H9 (cell line): ENCODE data around the gene LMBR1. TPM values are rescaled to one million over a fixed set of nuclear protein-coding genes. Genes with fewer than 3 reads are reported as not detected.
"Not testable (repeated sequence)": the region's sequence is repeated elsewhere in the genome, so short reads cannot be mapped to it uniquely, and the experiment has no call there.

Source experiments
- DNase-seq: peaks from one replicate; pipeline ENCODE4 v3.0.0-alpha.2; 2017
- H2AFZ ChIP-seq: one replicate; pipeline ENCODE4 v1.6.1; 2013; ENCODE audit warnings: mild to moderate bottlenecking, low read length, control low read depth, moderate library complexity
- H2AK5ac ChIP-seq: 2 replicates; pipeline ENCODE4 v1.6.1; 2013; ENCODE audit warnings: low read length, control low read depth, mixed read lengths; ENCODE audit not compliant: insufficient read length
- H2BK120ac ChIP-seq: one replicate; pipeline ENCODE4 v1.6.1; 2013; ENCODE audit warnings: low read depth, mild to moderate bottlenecking, low read length, control low read depth, inconsistent platforms; ENCODE audit not compliant: poor library complexity, severe bottlenecking
- H2BK12ac ChIP-seq: 2 replicates; pipeline ENCODE4 v1.6.1; 2013; ENCODE audit warnings: low read length, control low read depth, mixed read lengths, low read depth; ENCODE audit not compliant: insufficient read length
- H2BK15ac ChIP-seq: 2 replicates; pipeline ENCODE4 v1.6.1; 2013; ENCODE audit warnings: low read depth, low read length, control low read depth
- H2BK20ac ChIP-seq: one replicate; pipeline ENCODE4 v1.6.1; 2013; ENCODE audit warnings: low read depth, mild to moderate bottlenecking, low read length, control low read depth, inconsistent platforms; ENCODE audit not compliant: poor library complexity, severe bottlenecking
- H2BK5ac ChIP-seq: 2 replicates; pipeline ENCODE4 v1.6.1; 2013; ENCODE audit warnings: low read length, control low read depth, mixed read lengths; ENCODE audit not compliant: insufficient read length
- H3K14ac ChIP-seq: 2 replicates; pipeline ENCODE4 v1.6.1; 2013; ENCODE audit warnings: low read length, control low read depth; ENCODE audit not compliant: insufficient read depth
- H3K18ac ChIP-seq: 2 replicates; pipeline ENCODE4 v1.6.1; 2013; ENCODE audit warnings: low read depth, mild to moderate bottlenecking, mixed read lengths, low read length, control low read depth; ENCODE audit not compliant: insufficient read length
- H3K23ac ChIP-seq: 2 replicates; pipeline ENCODE4 v1.6.1; 2013; ENCODE audit warnings: low read length, control low read depth, mixed read lengths, low read depth; ENCODE audit not compliant: insufficient read length
- H3K23me2 ChIP-seq: 2 replicates; pipeline ENCODE4 v1.6.1; 2013; ENCODE audit warnings: low read depth, mild to moderate bottlenecking, mixed read lengths, low read length, control low read depth; ENCODE audit not compliant: insufficient read length, poor library complexity, severe bottlenecking
- H3K27ac ChIP-seq: 2 replicates; pipeline ENCODE4 v1.5.1; 2013; ENCODE audit warnings: low read length, control low read depth, mixed read lengths, low read depth; ENCODE audit not compliant: insufficient read length
- H3K27me3 ChIP-seq: 2 replicates; pipeline ENCODE4 v1.6.1; 2013; ENCODE audit warnings: low read length, control low read depth, inconsistent platforms; ENCODE audit not compliant: insufficient read depth
- H3K4ac ChIP-seq: 2 replicates; pipeline ENCODE4 v1.6.1; 2013; ENCODE audit warnings: low read depth, mild to moderate bottlenecking, control low read depth, inconsistent platforms, low read length, moderate library complexity
- H3K4me1 ChIP-seq: 2 replicates; pipeline ENCODE4 v1.6.1; 2013; ENCODE audit warnings: low read length, control low read depth, inconsistent platforms; ENCODE audit not compliant: insufficient read depth
- H3K4me2 ChIP-seq: 2 replicates; pipeline ENCODE4 v1.6.1; 2013; ENCODE audit warnings: low read length, control low read depth, mixed read lengths; ENCODE audit not compliant: insufficient read length, insufficient read depth
- H3K56ac ChIP-seq: 2 replicates; pipeline ENCODE4 v1.6.1; 2013; ENCODE audit warnings: low read depth, mild to moderate bottlenecking, mixed read lengths, low read length, control low read depth; ENCODE audit not compliant: insufficient read length
- H3K79me1 ChIP-seq: 2 replicates; pipeline ENCODE4 v1.6.1; 2013; ENCODE audit warnings: low read depth, mild to moderate bottlenecking, moderate library complexity, low read length, control low read depth, inconsistent platforms; ENCODE audit not compliant: insufficient read depth, poor library complexity, severe bottlenecking
- H3K79me2 ChIP-seq: 2 replicates; pipeline ENCODE4 v1.6.1; 2013; ENCODE audit warnings: low read length, control low read depth, inconsistent platforms; ENCODE audit not compliant: insufficient read depth
- H3K9ac ChIP-seq: 2 replicates; pipeline ENCODE4 v1.6.1; 2013; ENCODE audit warnings: low read length, control low read depth, mixed read lengths; ENCODE audit not compliant: insufficient read length; ENCODE audit errors: extremely low read depth
- H3K9me3 ChIP-seq: one replicate; pipeline ENCODE4 v1.6.1; 2013; ENCODE audit warnings: low read depth, low read length, inconsistent platforms; ENCODE audit not compliant: control insufficient read depth
- H3T11ph ChIP-seq: one replicate; pipeline ENCODE4 v1.6.1; 2013; ENCODE audit warnings: mild to moderate bottlenecking, low read length, control low read depth, inconsistent platforms
- H4K20me1 ChIP-seq: one replicate; pipeline ENCODE4 v1.6.1; 2013; ENCODE audit not compliant: control insufficient read depth, insufficient read length, insufficient read depth
- H4K5ac ChIP-seq: 2 replicates; pipeline ENCODE4 v1.6.1; 2013; ENCODE audit warnings: low read depth, mild to moderate bottlenecking, mixed read lengths, low read length, control low read depth; ENCODE audit not compliant: insufficient read length
- H4K8ac ChIP-seq: replicated peaks from 2 replicates; pipeline ENCODE4 v1.6.1; 2013; ENCODE audit warnings: low read length, control low read depth, mixed read lengths, low read depth; ENCODE audit not compliant: insufficient read length
- H4K91ac ChIP-seq: 2 replicates; pipeline ENCODE4 v1.6.1; 2013; ENCODE audit warnings: low read depth, mild to moderate bottlenecking, moderate library complexity, mixed read lengths, low read length, control low read depth; ENCODE audit not compliant: insufficient read length
- H3K27ac Mint-ChIP-seq, 3 experiments: 2 replicates in 2 of 3; 3 replicates in 1 of 3; pipeline ENCODE4 v1.8.0; 2020 to 2021; ENCODE audit warnings: mixed read lengths in 3 of 3, mild to moderate bottlenecking in 1 of 3, moderate library complexity in 1 of 3
- H3K27me3 Mint-ChIP-seq: 2 replicates; pipeline ENCODE4 v1.8.0; 2021; ENCODE audit warnings: low read depth, mild to moderate bottlenecking, moderate library complexity, mixed read lengths
- H3K36me3 Mint-ChIP-seq, 3 experiments: 2 replicates in 2 of 3; 3 replicates in 1 of 3; pipeline ENCODE4 v1.8.0; 2020 to 2021; ENCODE audit warnings: low read depth in 3 of 3, mixed read lengths in 3 of 3; ENCODE audit not compliant: insufficient read depth in 1 of 3
- H3K4me1 Mint-ChIP-seq, 2 experiments: 2 replicates each; pipeline ENCODE4 v1.8.0; 2020; ENCODE audit warnings: mixed read lengths in 2 of 2
- H3K4me3 Mint-ChIP-seq, 2 experiments: 2 replicates in 1 of 2; 3 replicates in 1 of 2; pipeline ENCODE4 v1.8.0; 2020 to 2021; ENCODE audit warnings: mild to moderate bottlenecking in 2 of 2, mixed read lengths in 2 of 2, moderate library complexity in 1 of 2
- H3K9me3 Mint-ChIP-seq, 2 experiments: 2 replicates in 1 of 2; 3 replicates in 1 of 2; pipeline ENCODE4 v1.8.0; 2020; ENCODE audit warnings: mild to moderate bottlenecking in 2 of 2, mixed read lengths in 2 of 2, moderate library complexity in 1 of 2
- CTCF ChIP-seq: fragments of 200-600 bp; sonication (generic); conservative IDR thresholded peaks from 3 replicates; pipeline ENCODE4 v1.8.0; 2021; ENCODE audit warnings: antibody characterized with exemption, mild to moderate bottlenecking
- WGBS: extraction: QIAGEN DNeasy Blood & Tissue Kit; methylation state at CpG from one replicate; pipeline ENCODE4 v1.1.7; 2013; ENCODE audit warnings: missing lambda C conversion rate, low lambda C conversion rate, mixed read lengths; ENCODE audit not compliant: insufficient read length; ENCODE audit errors: extremely low coverage; 5-methylcytosine and 5-hydroxymethylcytosine counted together
- total RNA-seq: library from RNA; stranded (reverse); gene quantifications from 2 replicates; pipeline ENCODE4 v1.2.1, GENCODE V29; 2021

The LMBR1 gene
- total RNA-seq, 1 experiment from 2014 or later: 62.3 TPM

- DNase-seq: no peak
Observed at GRCh38 chr7:156903232-156903909, 10.4 kb upstream of the LMBR1 start.

GRCh38 chr7:156900093-156900492 lies 7.1 kb upstream of the LMBR1 start:
- not testable (repeated sequence) for H3K23ac ChIP-seq, H2BK12ac ChIP-seq, H3K18ac ChIP-seq, H3K4me1 ChIP-seq, H3K4me1 Mint-ChIP-seq, H4K5ac ChIP-seq, H2BK120ac ChIP-seq, H3K9me3 Mint-ChIP-seq, H2BK20ac ChIP-seq, DNase-seq, H3K4ac ChIP-seq, H2BK15ac ChIP-seq, H3K56ac ChIP-seq, H4K91ac ChIP-seq, H3K4me2 ChIP-seq, H3K9ac ChIP-seq, H3K27me3 ChIP-seq, H3K14ac ChIP-seq, H4K8ac ChIP-seq, H3K9me3 ChIP-seq, H3K27ac Mint-ChIP-seq, H3K4me3 Mint-ChIP-seq, H2AFZ ChIP-seq, H3K27ac ChIP-seq, H3T11ph ChIP-seq, H2AK5ac ChIP-seq, H3K79me2 ChIP-seq, H3K79me1 ChIP-seq, H3K36me3 Mint-ChIP-seq, H2BK5ac ChIP-seq, H4K20me1 ChIP-seq, H3K23me2 ChIP-seq
- WGBS: no CpG with 5 or more reads among the region's 9 CpGs
- peaks cover 19% of the 10 kb centered on the region for H3K27me3 Mint-ChIP-seq

More at GRCh38 chr7:156903232-156903909, 10.4 kb upstream of the LMBR1 start:
- Histone ChIP-seq H3T11ph (no peak overlapping the region), H3K56ac (no peak overlapping the region), H3K9ac (no peak overlapping the region), H3K9me3 (no peaks in the 10 kb centered on the region), H3K79me2 (no peaks in the 10 kb centered on the region), H4K5ac (no peak overlapping the region), H3K14ac (no peak overlapping the region), H3K18ac (no peak overlapping the region), H3K27me3 (no peaks in the 10 kb centered on the region), H2BK5ac (no peak overlapping the region), H3K27ac (no peak overlapping the region), H3K23me2 (no peaks in the 10 kb centered on the region), H3K4me1 (no peaks in the 10 kb centered on the region), H4K8ac (no peak overlapping the region), H2AFZ (no peak overlapping the region), H2AK5ac (no peak overlapping the region), H4K91ac (no peak overlapping the region), H3K23ac (no peak overlapping the region), H2BK15ac (no peak overlapping the region), H2BK12ac (no peak overlapping the region), H3K79me1 (no peaks in the 10 kb centered on the region), H2BK20ac (no peak overlapping the region), H3K4me2 (no peak overlapping the region), H4K20me1 (no peaks in the 10 kb centered on the region), H2BK120ac (no peak overlapping the region), H3K4ac (no peak overlapping the region)
- H3K4me3 Mint-ChIP-seq: no peak overlapping the region
- H3K36me3 Mint-ChIP-seq: no peaks in the 10 kb centered on the region
- no peaks in the 10 kb centered on the region for H3K4me1 Mint-ChIP-seq
- no CpG with 5 or more reads among the region's 10 CpGs for WGBS
- TF ChIP-seq CTCF: no peak
- no peak overlapping the region for H3K27ac Mint-ChIP-seq
- H3K27me3 Mint-ChIP-seq: peaks cover 14% of the 10 kb centered on the region
- H3K9me3 Mint-ChIP-seq: no peaks in the 10 kb centered on the region
